Hematopoietic multipotent progenitor cell treated with erythropoietin and hydrocortisone succinate and interleukin-3 and kit ligand, for 17 days (in vitro differentiated cells): ENCODE data around the gene TPRG1L.

ENCODE experiments used
- DNase-seq: peaks from one replicate; pipeline ENCODE4 v3.0.0-alpha.2; 2015; ENCODE audit warnings: low spot score

Gene TPRG1L

GRCh38 chr1:3645666-3646355 lies 21.0 kb downstream of the TPRG1L start:
- no peak for DNase-seq

- no peak for DNase-seq
These were observed 21.8 kb downstream of the TPRG1L start for GRCh38 chr1:3646596-3646995.

GRCh38 chr1:3649342-3650247 lies 24.8 kb downstream of the TPRG1L start, which contains the start of gene WRAP73:
Gene WRAP73, minus strand, starts transcription at chr1:3650103. Its CDS starts 104 bp downstream, at chr1:3649999.
- DNase-seq = peak; percentile 88

- DNase-seq = no peak
These were observed 25.6 kb downstream of the TPRG1L start for GRCh38 chr1:3650248-3651025.

GRCh38 chr1:3651026-3651929 lies 26.5 kb downstream of the TPRG1L start:
- no peak for DNase-seq

- DNase-seq = no peak
These were observed 27.2 kb downstream of the TPRG1L start, which contains the start of gene TP73 for GRCh38 chr1:3651930-3652547. Gene TP73, plus strand, starts transcription at chr1:3652516. Its CDS starts 29,850 bp downstream, at chr1:3682366.

- no peak for DNase-seq
These were observed 27.9 kb downstream of the TPRG1L start for GRCh38 chr1:3652548-3653285.

GRCh38 chr1:3653286-3653618 lies 28.4 kb downstream of the TPRG1L start:
- DNase-seq = no peak

- DNase-seq = no peak
These were observed 29.9 kb downstream of the TPRG1L start for GRCh38 chr1:3654549-3655281.

GRCh38 chr1:3656450-3657095 lies 31.8 kb downstream of the TPRG1L start:
- no peak for DNase-seq

GRCh38 chr1:3657096-3657475 lies 32.3 kb downstream of the TPRG1L start:
- no peak for DNase-seq

GRCh38 chr1:3657578-3658230 lies 32.9 kb downstream of the TPRG1L start:
- no peak for DNase-seq

- no peak for DNase-seq
These were observed 33.4 kb downstream of the TPRG1L start for GRCh38 chr1:3658231-3658615.

- no peak for DNase-seq
These were observed 34.3 kb downstream of the TPRG1L start for GRCh38 chr1:3659093-3659492.

GRCh38 chr1:3660704-3661103 lies 35.9 kb downstream of the TPRG1L start:
- no peak for DNase-seq

GRCh38 chr1:3661631-3662030 lies 36.8 kb downstream of the TPRG1L start:
- DNase-seq = no peak

- no peak for DNase-seq
These were observed 37.4 kb downstream of the TPRG1L start for GRCh38 chr1:3662080-3662671.
